ENCODE measurements around the gene ATE1.

DNA sequence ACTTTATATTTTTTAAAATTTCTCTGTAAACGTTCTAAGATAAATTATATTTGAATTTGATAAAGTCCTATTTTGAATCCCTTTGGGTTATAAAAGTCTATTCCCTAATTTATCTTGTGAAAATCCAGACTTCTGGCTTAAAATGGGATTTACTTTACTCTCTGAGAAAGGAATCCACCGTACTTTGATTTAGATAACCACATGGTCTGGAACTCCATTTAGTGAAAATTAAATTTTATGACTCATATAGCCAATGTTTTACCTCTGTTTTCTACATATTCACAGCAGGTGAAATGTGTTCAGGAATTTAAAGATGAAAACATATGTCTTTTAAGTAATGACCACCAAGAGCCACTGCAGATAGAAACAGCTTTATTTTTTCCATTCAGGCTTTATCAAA is 187.8 kb downstream of the ATE1 start:
- TF ChIP-seq, protein P1, sequence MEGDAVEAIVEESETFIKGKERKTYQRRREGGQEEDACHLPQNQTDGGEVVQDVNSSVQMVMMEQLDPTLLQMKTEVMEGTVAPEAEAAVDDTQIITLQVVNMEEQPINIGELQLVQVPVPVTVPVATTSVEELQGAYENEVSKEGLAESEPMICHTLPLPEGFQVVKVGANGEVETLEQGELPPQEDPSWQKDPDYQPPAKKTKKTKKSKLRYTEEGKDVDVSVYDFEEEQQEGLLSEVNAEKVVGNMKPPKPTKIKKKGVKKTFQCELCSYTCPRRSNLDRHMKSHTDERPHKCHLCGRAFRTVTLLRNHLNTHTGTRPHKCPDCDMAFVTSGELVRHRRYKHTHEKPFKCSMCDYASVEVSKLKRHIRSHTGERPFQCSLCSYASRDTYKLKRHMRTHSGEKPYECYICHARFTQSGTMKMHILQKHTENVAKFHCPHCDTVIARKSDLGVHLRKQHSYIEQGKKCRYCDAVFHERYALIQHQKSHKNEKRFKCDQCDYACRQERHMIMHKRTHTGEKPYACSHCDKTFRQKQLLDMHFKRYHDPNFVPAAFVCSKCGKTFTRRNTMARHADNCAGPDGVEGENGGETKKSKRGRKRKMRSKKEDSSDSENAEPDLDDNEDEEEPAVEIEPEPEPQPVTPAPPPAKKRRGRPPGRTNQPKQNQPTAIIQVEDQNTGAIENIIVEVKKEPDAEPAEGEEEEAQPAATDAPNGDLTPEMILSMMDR (IDR thresholded peaks at IDR 0.05) = no peak
- no peak for TF ChIP-seq POLR2A (IDR thresholded peaks at IDR 0.05)

Data from Peyer's patch (tissue), 4 donors.